Thyroid gland (tissue), 4 donors: ENCODE data around the gene CDH22.

Source experiments
- POLR2A ChIP-seq, 2 donors: fragments of 450-650 bp; IDR thresholded peaks; one replicate each; pipeline ENCODE4 v1.6.1; 2017; ENCODE audit warnings: antibody characterized with exemption in 2 of 2, mild to moderate bottlenecking in 2 of 2, moderate library complexity in 1 of 2
- TF ChIP-seq, protein P1 (sequence below), 6 experiments: fragments of 200-600 bp in 3 of 6; fragments of 450-650 bp in 3 of 6; sonication (generic) in 3 of 6; IDR thresholded peaks; one replicate each; pipeline ENCODE4 v1.5.1; 2016 to 2019; ENCODE audit warnings: antibody characterized with exemption in 6 of 6, mild to moderate bottlenecking in 2 of 6, inconsistent platforms in 1 of 6, moderate library complexity in 1 of 6

DNA sequence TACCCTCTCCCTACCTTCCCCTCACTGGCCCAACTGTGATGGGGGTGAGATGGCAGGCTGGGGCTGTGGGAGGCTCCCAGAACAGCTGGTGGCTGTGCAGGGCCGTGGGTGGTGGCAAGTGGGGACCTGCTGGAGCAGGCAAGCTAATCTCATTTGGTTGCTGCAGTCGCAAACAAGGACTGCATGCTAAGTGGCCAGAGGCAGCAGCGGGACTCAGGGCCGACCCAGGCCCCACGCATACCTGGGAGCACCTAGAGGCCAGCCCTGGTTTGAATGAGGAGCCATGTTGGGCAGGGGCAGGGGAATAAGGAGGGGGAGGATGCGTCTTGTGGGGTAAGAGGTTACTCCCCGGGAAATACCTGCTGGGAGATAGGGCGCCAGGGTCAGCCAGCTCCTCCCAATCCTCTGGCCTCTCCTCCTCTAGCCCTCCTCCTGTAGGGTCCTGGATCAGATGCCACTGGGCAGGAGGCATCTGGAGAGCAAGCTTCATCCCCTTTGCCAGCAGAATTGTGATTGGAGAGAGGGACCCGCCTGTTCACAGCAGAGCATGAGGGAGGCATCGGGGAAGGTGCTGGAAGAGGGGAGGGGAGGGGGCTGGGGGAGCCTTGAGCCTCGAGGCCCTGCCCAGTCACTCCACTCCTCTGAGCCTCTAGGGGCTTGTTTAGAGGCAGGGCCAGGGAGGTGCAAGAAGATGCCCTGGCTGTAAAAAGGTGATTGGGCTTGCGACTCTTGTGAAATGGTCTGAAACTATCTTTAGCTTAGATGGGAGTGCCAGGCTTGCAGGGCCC is 24.3 kb upstream of the CDH22 start:
- TF ChIP-seq, protein P1, sequence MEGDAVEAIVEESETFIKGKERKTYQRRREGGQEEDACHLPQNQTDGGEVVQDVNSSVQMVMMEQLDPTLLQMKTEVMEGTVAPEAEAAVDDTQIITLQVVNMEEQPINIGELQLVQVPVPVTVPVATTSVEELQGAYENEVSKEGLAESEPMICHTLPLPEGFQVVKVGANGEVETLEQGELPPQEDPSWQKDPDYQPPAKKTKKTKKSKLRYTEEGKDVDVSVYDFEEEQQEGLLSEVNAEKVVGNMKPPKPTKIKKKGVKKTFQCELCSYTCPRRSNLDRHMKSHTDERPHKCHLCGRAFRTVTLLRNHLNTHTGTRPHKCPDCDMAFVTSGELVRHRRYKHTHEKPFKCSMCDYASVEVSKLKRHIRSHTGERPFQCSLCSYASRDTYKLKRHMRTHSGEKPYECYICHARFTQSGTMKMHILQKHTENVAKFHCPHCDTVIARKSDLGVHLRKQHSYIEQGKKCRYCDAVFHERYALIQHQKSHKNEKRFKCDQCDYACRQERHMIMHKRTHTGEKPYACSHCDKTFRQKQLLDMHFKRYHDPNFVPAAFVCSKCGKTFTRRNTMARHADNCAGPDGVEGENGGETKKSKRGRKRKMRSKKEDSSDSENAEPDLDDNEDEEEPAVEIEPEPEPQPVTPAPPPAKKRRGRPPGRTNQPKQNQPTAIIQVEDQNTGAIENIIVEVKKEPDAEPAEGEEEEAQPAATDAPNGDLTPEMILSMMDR (IDR thresholded peaks at IDR 0.05): no peak
- TF ChIP-seq POLR2A (IDR thresholded peaks at IDR 0.05): no peak
